Glutamatergic neuron (in vitro differentiated cells): Measurements from ENCODE around the gene CCNH. TPM values are rescaled to one million over a fixed set of nuclear protein-coding genes. Genes with fewer than 3 reads are reported as not detected.

Experiments used
- DNase-seq: peaks from one replicate; pipeline ENCODE4 v3.0.0; 2022
- H3K27ac Mint-ChIP-seq: one replicate; pipeline ENCODE4 v1.8.0; 2020; ENCODE audit warnings: mild to moderate bottlenecking, mixed read lengths, inconsistent platforms; ENCODE audit not compliant: unreplicated experiment
- H3K27me3 Mint-ChIP-seq: one replicate; pipeline ENCODE4 v1.8.0; 2020; ENCODE audit warnings: mild to moderate bottlenecking, moderate library complexity, mixed read lengths, inconsistent platforms; ENCODE audit not compliant: unreplicated experiment
- H3K36me3 Mint-ChIP-seq: one replicate; pipeline ENCODE4 v1.8.0; 2020; ENCODE audit warnings: mild to moderate bottlenecking, mixed read lengths, inconsistent platforms; ENCODE audit not compliant: unreplicated experiment
- H3K4me1 Mint-ChIP-seq: one replicate; pipeline ENCODE4 v1.8.0; 2020; ENCODE audit warnings: mild to moderate bottlenecking, low read depth, mixed read lengths, inconsistent platforms; ENCODE audit not compliant: unreplicated experiment
- H3K4me3 Mint-ChIP-seq: one replicate; pipeline ENCODE4 v1.8.0; 2020; ENCODE audit warnings: mild to moderate bottlenecking, mixed read lengths, inconsistent platforms; ENCODE audit not compliant: unreplicated experiment
- H3K9me3 Mint-ChIP-seq: one replicate; pipeline ENCODE4 v1.8.0; 2020; ENCODE audit warnings: mild to moderate bottlenecking, moderate library complexity, mixed read lengths, inconsistent platforms; ENCODE audit not compliant: unreplicated experiment
- total RNA-seq: library from RNA; stranded (reverse); fragmentation: NEBNext Ultra II Directional; extraction: Animal tissue kit (Norgen Biotek cat#: 25700); gene quantifications from one replicate; pipeline ENCODE4 v1.2.1, GENCODE V29; 2021; ENCODE audit not compliant: unreplicated experiment
- TF ChIP-seq, protein P1 (sequence below): fragments of 200-600 bp; sonication (generic); IDR thresholded peaks from one replicate; pipeline ENCODE4 v1.5.0; 2021; ENCODE audit not compliant: partially characterized antibody, unreplicated experiment

The CCNH gene
- total RNA-seq, 1 donor from 2014 or later = 40.1 TPM

DNA sequence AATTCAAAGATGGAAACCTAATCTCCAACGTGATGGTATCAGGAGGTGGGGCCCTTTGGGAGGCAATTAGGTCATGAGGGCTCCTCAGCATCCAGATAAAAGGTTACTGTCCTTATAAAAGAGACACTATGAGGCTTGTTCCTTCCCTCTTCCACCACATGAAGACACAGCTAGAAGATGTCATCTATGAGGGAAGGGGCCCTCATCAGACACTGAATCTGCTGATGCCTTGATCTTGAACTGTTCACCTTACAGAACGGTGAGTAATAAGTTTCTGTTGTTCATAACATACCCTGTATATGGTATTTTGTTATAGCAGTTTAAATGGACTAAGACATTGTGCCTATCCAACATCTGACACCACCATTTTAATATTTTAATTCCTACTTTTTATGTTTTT is 19.7 kb upstream of the CCNH start:
- Mint-ChIP-seq H3K36me3 (no peaks in the 10 kb centered on the region), H3K27ac (no peak overlapping the region), H3K4me1 (no peaks in the 10 kb centered on the region), H3K4me3 (no peak overlapping the region), H3K27me3 (no peaks in the 10 kb centered on the region), H3K9me3 (no peaks in the 10 kb centered on the region)
- TF ChIP-seq, protein P1, sequence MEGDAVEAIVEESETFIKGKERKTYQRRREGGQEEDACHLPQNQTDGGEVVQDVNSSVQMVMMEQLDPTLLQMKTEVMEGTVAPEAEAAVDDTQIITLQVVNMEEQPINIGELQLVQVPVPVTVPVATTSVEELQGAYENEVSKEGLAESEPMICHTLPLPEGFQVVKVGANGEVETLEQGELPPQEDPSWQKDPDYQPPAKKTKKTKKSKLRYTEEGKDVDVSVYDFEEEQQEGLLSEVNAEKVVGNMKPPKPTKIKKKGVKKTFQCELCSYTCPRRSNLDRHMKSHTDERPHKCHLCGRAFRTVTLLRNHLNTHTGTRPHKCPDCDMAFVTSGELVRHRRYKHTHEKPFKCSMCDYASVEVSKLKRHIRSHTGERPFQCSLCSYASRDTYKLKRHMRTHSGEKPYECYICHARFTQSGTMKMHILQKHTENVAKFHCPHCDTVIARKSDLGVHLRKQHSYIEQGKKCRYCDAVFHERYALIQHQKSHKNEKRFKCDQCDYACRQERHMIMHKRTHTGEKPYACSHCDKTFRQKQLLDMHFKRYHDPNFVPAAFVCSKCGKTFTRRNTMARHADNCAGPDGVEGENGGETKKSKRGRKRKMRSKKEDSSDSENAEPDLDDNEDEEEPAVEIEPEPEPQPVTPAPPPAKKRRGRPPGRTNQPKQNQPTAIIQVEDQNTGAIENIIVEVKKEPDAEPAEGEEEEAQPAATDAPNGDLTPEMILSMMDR = no peak
- DNase-seq = no peak

DNA sequence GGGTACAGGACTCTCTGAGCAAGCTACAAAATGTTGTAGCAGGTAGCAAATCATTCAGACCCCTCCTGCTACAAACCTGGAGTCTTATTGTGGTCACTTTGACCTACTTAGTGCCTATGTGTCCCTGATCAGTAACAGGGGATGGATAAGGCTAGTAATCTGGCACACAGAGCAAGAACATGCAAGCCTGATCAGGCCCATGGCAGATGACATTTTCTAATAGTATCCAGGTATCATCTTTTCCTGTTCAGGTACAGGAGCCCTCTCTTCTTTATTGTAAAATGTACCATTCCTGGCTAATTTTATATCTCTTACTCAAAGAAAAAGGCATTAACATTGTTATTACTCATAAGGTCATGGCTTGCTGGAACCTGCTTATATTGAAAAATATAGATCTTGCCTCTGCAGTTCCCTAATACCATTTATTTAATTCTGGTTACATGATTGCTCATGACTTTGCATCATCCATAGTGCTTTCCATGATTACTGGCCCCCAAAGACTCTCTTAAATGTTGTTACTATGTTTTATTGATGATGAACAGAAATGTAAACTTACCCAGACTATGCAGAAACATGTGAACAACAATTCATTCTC is 18.2 kb upstream of the CCNH start:
- H3K36me3 Mint-ChIP-seq = no peaks in the 10 kb centered on the region
- no peaks in the 10 kb centered on the region for H3K27me3 Mint-ChIP-seq
- DNase-seq = no peak
- no peaks in the 10 kb centered on the region for H3K9me3 Mint-ChIP-seq
- TF ChIP-seq, protein P1 = no peak
- H3K27ac Mint-ChIP-seq = no peak overlapping the region
- no peak overlapping the region for H3K4me3 Mint-ChIP-seq
- no peaks in the 10 kb centered on the region for H3K4me1 Mint-ChIP-seq

DNA sequence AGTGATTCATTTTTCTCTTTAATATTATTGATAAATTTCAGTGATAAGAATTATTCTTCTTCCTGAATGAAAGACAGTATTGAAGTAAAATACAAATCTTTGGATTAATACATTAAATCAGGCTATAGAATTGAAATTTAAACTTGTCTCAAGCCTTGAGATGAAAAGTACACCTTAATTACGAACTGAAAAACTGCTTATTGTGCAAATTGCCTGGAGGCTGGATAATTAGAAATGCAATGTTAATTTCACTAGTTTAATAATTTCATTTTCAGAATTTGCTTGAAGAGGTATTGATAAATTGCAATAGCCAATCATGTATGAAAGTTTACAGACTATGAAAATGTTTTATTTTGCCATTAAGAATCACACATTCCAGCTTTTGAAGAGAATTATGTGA is 11.0 kb upstream of the CCNH start:
- DNase-seq = no peak
- Mint-ChIP-seq H3K27me3 (no peaks in the 10 kb centered on the region), H3K36me3 (no peaks in the 10 kb centered on the region), H3K27ac (no peak overlapping the region), H3K4me3 (no peak overlapping the region), H3K9me3 (no peaks in the 10 kb centered on the region), H3K4me1 (no peaks in the 10 kb centered on the region)
- TF ChIP-seq, protein P1 = no peak

DNA sequence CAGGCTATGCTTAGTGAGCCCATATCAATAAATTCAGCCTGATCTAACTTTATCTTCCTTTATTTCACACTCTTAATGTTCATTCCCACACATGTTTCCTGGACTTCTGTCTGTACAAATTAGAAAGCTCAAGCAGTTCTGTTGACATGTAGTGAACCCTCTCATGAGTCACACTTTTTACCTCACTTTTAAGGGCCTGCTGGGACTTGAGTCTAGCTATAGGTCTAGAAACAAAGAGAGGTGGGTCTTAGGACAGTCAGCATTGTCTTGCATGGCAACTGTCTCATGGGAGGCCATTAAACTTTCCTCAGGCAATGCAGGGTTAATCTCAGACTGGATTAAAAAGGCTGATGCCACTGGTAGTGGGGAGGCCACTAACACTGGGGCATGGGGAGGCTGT is 8.6 kb upstream of the CCNH start:
- DNase-seq = no peak
- TF ChIP-seq, protein P1 = no peak
- H3K4me1 Mint-ChIP-seq = no peaks in the 10 kb centered on the region
- no peaks in the 10 kb centered on the region for H3K27me3 Mint-ChIP-seq
- H3K27ac Mint-ChIP-seq = no peak overlapping the region
- H3K36me3 Mint-ChIP-seq = no peaks in the 10 kb centered on the region
- H3K9me3 Mint-ChIP-seq = no peaks in the 10 kb centered on the region
- H3K4me3 Mint-ChIP-seq = no peak overlapping the region

DNA sequence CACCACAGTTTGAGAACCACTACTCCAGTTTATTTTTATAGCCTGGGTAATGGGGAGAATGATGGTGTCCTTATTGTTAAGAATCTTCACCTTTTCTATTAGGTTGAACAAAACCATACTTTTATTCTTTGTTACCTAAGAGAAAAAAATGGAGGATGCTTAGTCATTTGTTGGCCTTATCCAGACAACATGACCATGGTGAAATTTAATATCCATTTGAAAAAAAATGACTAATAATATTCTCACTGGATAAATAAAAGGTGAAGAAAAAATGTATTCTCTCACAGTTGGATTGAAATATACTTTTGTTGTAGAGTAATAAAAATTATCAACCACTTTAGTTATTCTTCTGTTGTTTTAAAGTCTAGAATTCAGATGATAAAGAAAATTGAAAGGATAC is 5.8 kb upstream of the CCNH start:
- no peaks in the 10 kb centered on the region for H3K9me3 Mint-ChIP-seq
- DNase-seq = no peak
- no peak overlapping the region for H3K27ac Mint-ChIP-seq
- peaks cover 1% of the 10 kb centered on the region for H3K27me3 Mint-ChIP-seq
- TF ChIP-seq, protein P1 = no peak
- no peak overlapping the region for H3K4me3 Mint-ChIP-seq
- no peaks in the 10 kb centered on the region for H3K36me3 Mint-ChIP-seq
- H3K4me1 Mint-ChIP-seq = no peaks in the 10 kb centered on the region
